Thyroid gland (tissue), 4 donors: ENCODE results near the gene ROCK1.

ENCODE experiments used
- POLR2A ChIP-seq, 2 donors: fragments of 450-650 bp; IDR thresholded peaks; one replicate each; pipeline ENCODE4 v1.6.1; 2017; ENCODE audit warnings: antibody characterized with exemption in 2 of 2, mild to moderate bottlenecking in 2 of 2, moderate library complexity in 1 of 2
- TF ChIP-seq, protein P1 (sequence below), 6 experiments: fragments of 200-600 bp in 3 of 6; fragments of 450-650 bp in 3 of 6; sonication (generic) in 3 of 6; IDR thresholded peaks; one replicate each; pipeline ENCODE4 v1.5.1; 2016 to 2019; ENCODE audit warnings: antibody characterized with exemption in 6 of 6, mild to moderate bottlenecking in 2 of 6, inconsistent platforms in 1 of 6, moderate library complexity in 1 of 6

DNA sequence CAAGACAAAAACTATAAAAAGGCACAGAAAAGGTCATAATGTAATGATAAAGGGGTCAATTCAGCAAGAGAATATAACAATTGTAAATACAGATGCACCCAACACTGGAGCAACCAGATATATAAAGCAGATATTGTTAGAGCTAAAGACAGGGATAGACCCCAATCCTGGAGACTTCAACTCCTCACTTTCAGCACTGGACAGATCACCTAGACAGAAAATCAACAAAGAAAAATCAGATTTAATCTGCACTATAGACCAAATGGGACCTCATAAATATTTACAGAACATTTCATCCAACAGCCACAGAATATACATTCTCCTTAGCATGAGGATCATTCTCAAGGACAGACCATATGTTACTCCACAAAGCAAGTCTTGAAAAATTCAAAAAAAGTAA, 114.2 kb downstream of the ROCK1 start:
- TF ChIP-seq, protein P1, sequence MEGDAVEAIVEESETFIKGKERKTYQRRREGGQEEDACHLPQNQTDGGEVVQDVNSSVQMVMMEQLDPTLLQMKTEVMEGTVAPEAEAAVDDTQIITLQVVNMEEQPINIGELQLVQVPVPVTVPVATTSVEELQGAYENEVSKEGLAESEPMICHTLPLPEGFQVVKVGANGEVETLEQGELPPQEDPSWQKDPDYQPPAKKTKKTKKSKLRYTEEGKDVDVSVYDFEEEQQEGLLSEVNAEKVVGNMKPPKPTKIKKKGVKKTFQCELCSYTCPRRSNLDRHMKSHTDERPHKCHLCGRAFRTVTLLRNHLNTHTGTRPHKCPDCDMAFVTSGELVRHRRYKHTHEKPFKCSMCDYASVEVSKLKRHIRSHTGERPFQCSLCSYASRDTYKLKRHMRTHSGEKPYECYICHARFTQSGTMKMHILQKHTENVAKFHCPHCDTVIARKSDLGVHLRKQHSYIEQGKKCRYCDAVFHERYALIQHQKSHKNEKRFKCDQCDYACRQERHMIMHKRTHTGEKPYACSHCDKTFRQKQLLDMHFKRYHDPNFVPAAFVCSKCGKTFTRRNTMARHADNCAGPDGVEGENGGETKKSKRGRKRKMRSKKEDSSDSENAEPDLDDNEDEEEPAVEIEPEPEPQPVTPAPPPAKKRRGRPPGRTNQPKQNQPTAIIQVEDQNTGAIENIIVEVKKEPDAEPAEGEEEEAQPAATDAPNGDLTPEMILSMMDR (IDR thresholded peaks at IDR 0.05): no peak
- no peak for TF ChIP-seq POLR2A (IDR thresholded peaks at IDR 0.05)
